Measurements from ENCODE around the gene MRGPRX3.

MRGPRX3 gene

DNA sequence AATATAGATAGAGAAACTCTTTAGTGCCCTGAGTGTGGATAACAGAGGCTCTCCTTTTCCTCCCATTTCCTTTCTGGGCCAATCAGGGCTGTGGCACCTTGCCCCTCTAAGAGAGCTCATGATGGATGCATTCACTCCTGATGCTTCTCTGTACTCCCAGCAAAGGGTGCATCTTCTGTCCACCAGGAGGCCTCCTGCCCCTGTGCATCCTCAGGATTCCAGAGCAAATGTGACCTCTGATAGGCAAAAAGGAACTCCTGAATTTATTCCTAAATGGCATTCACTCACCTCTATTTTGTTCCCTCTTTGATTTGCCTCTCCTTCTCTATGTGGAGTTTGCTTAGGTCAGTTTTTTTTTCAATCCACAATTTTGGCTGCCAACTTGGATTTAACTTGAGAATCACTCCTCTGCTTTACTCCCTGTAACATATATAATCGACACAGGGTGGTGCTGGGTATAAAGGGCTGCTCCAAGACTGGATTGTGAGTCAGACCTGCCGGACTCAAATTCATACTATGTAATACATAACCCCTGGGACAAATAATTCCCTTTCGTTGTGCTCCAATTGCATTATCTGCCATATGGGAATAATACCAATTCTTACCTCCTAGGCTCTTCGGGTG lies 39.1 kb downstream of the MRGPRX3 start:
- no peak for ATAC-seq

GRCh38 chr11:18172666-18173065 lies 40.3 kb downstream of the MRGPRX3 start, which contains the start of gene MRGPRX4:
MRGPRX4 (plus strand) TSS chr11:18172837; CDS start chr11:18173257, 420 bp downstream.
- no peak for ATAC-seq

- ATAC-seq, result no peak
Observed at GRCh38 chr11:18173225-18173866, 41.0 kb downstream of the MRGPRX3 start.
